IMR-90 (cell line): ENCODE data around the gene SERPINE2. TPM values are rescaled to one million over a fixed set of nuclear protein-coding genes. Genes with fewer than 3 reads are reported as not detected.

Experiments
- ATAC-seq: fragments of 200-7000 bp; cut with Tn5 transposase; 2 replicates; pipeline ENCODE4 v1.9.1; 2020; ENCODE audit warnings: low read depth, mild to moderate bottlenecking, moderate library complexity
- BruUV-seq: library from RNA; stranded (reverse); fragments of 400-500 nt; replicated peaks from 2 replicates; lab custom pipeline; 2021; lab: Mats Ljungman, UMichigan
- CTCF ChIA-PET: fragments of 300-600 bp; formaldehyde crosslinking; extraction: SDS; loops from one replicate; lab custom pipeline; 2021; ENCODE audit warnings: antibody characterized with exemption; lab: Yijun Ruan, JAX
- POLR2A ChIA-PET: fragments of 300-600 bp; sonication (Branson Sonifier 250); formaldehyde crosslinking; loops from one replicate; lab custom pipeline; 2022; ENCODE audit warnings: antibody characterized with exemption; ENCODE audit not compliant: unreplicated experiment; lab: Charles Lee
- DNase-seq: peaks from one replicate; pipeline ENCODE4 v3.0.0; 2013
- H2AFZ ChIP-seq: replicated peaks from 2 replicates; pipeline ENCODE3; 2013; ENCODE audit warnings: low read length, mild to moderate bottlenecking; ENCODE audit not compliant: poor library complexity
- H2AK5ac ChIP-seq: 2 replicates; pipeline ENCODE4 v1.6.1; 2013; ENCODE audit warnings: low read depth, low read length, inconsistent platforms
- H2AK9ac ChIP-seq: replicated peaks from 2 replicates; pipeline ENCODE3; 2013; ENCODE audit warnings: mild to moderate bottlenecking, low read depth, low read length, moderate library complexity; ENCODE audit not compliant: poor library complexity
- H2BK120ac ChIP-seq: 2 replicates; pipeline ENCODE4 v1.6.1; 2013; ENCODE audit warnings: low read depth, low read length, inconsistent platforms
- H2BK15ac ChIP-seq: 3 replicates; pipeline ENCODE4 v1.6.1; 2013; ENCODE audit warnings: low read depth, low read length, inconsistent platforms
- H2BK20ac ChIP-seq: 2 replicates; pipeline ENCODE4 v1.6.1; 2013; ENCODE audit warnings: low read depth, mild to moderate bottlenecking, inconsistent platforms, low read length, moderate library complexity
- H2BK5ac ChIP-seq: 2 replicates; pipeline ENCODE4 v1.6.1; 2013; ENCODE audit warnings: mild to moderate bottlenecking, low read depth, low read length, inconsistent platforms; ENCODE audit not compliant: poor library complexity, severe bottlenecking
- H3K14ac ChIP-seq: replicated peaks from 2 replicates; pipeline ENCODE4 v1.6.1; 2013; ENCODE audit warnings: low read depth, low read length, inconsistent platforms
- H3K18ac ChIP-seq: 2 replicates; pipeline ENCODE4 v1.6.1; 2013; ENCODE audit warnings: low read depth, low read length, control low read depth
- H3K23ac ChIP-seq: 2 replicates; pipeline ENCODE4 v1.6.1; 2013; ENCODE audit warnings: low read depth, low read length, inconsistent platforms
- H3K27ac ChIP-seq: 2 replicates; pipeline ENCODE4 v1.5.1; 2013; ENCODE audit warnings: mild to moderate bottlenecking, control low read depth, low read length; ENCODE audit not compliant: insufficient read depth
- H3K27me3 ChIP-seq: 2 replicates; pipeline ENCODE4 v1.6.1; 2013; ENCODE audit warnings: low read length; ENCODE audit not compliant: control insufficient read depth, insufficient read depth
- H3K36me3 ChIP-seq: 2 replicates; pipeline ENCODE4 v1.6.1; 2013; ENCODE audit warnings: low read length, mixed read lengths; ENCODE audit not compliant: control insufficient read depth, insufficient read depth
- H3K4ac ChIP-seq: 2 replicates; pipeline ENCODE4 v1.6.1; 2013; ENCODE audit warnings: low read depth, low read length, inconsistent platforms
- H3K4me1 ChIP-seq: 2 replicates; pipeline ENCODE4 v1.6.1; 2013; ENCODE audit warnings: low read length, mixed read lengths; ENCODE audit not compliant: control insufficient read depth, insufficient read depth
- H3K4me2 ChIP-seq: 2 replicates; pipeline ENCODE4 v1.6.1; 2013; ENCODE audit warnings: low read depth, mild to moderate bottlenecking, control low read depth, low read length, moderate library complexity
- H3K4me3 ChIP-seq: 2 replicates; pipeline ENCODE4 v1.5.1; 2013; ENCODE audit warnings: low read depth, mild to moderate bottlenecking, control low read depth, low read length, moderate library complexity; ENCODE audit not compliant: insufficient read depth
- H3K56ac ChIP-seq: 2 replicates; pipeline ENCODE4 v1.6.1; 2013; ENCODE audit warnings: low read length, inconsistent platforms; ENCODE audit not compliant: insufficient read depth; ENCODE audit errors: extremely low read depth
- H3K79me1 ChIP-seq, 2 experiments: 2 replicates each; pipeline ENCODE4 v1.6.1; 2013; ENCODE audit warnings: low read length in 2 of 2, inconsistent platforms in 1 of 2, low read depth in 1 of 2
- H3K9ac ChIP-seq: 2 replicates; pipeline ENCODE4 v1.6.1; 2013; ENCODE audit warnings: low read depth, low read length, control low read depth
- H3K9me1 ChIP-seq: 2 replicates; pipeline ENCODE4 v1.6.1; 2013; ENCODE audit warnings: low read length, inconsistent platforms; ENCODE audit not compliant: insufficient read depth
- H3K9me3 ChIP-seq: 2 replicates; pipeline ENCODE4 v1.6.1; 2013; ENCODE audit warnings: low read length; ENCODE audit not compliant: control insufficient read depth, insufficient read depth
- H4K20me1 ChIP-seq: 2 replicates; pipeline ENCODE4 v1.6.1; 2013; ENCODE audit warnings: low read length, inconsistent platforms; ENCODE audit not compliant: insufficient read depth
- H4K5ac ChIP-seq: 2 replicates; pipeline ENCODE4 v1.6.1; 2013; ENCODE audit warnings: mild to moderate bottlenecking, low read depth, low read length, control low read depth
- H4K8ac ChIP-seq, 2 experiments: 2 replicates each; pipeline ENCODE4 v1.6.1; 2013; ENCODE audit warnings: low read depth in 2 of 2, low read length in 2 of 2, control low read depth in 1 of 2, inconsistent platforms in 1 of 2
- H4K91ac ChIP-seq: 2 replicates; pipeline ENCODE4 v1.6.1; 2013; ENCODE audit warnings: low read depth, low read length, inconsistent platforms; ENCODE audit not compliant: insufficient read depth
- BHLHE40 ChIP-seq: fragments of 150-350 bp; IDR thresholded peaks from 2 replicates; pipeline ENCODE4 v1.6.1; 2016; ENCODE audit warnings: mild to moderate bottlenecking, low read depth, low read length
- CEBPB ChIP-seq: IDR thresholded peaks from 2 replicates; pipeline ENCODE4 v1.6.1; 2012; ENCODE audit warnings: low read depth, low read length, improper control_type of control experiment
- CHD1 ChIP-seq: IDR thresholded peaks from 2 replicates; pipeline ENCODE4 v1.6.1; 2012; ENCODE audit warnings: low read depth, low read length, improper control_type of control experiment
- FOS ChIP-seq: fragments of 150-350 bp; IDR thresholded peaks from 2 replicates; pipeline ENCODE4 v1.6.1; 2016; ENCODE audit warnings: low read depth, low read length
- MAFK ChIP-seq: IDR thresholded peaks from 2 replicates; pipeline ENCODE4 v1.6.1; 2012; ENCODE audit warnings: low read depth, low read length, improper control_type of control experiment
- MAZ ChIP-seq: IDR thresholded peaks from 2 replicates; pipeline ENCODE4 v1.6.1; 2012; ENCODE audit warnings: low read depth, mild to moderate bottlenecking, low read length, improper control_type of control experiment, moderate library complexity, borderline replicate concordance
- MXI1 ChIP-seq: IDR thresholded peaks from 2 replicates; pipeline ENCODE4 v1.6.1; 2012; ENCODE audit warnings: low read depth, mild to moderate bottlenecking, low read length, moderate library complexity, borderline replicate concordance
- NFE2L2 ChIP-seq: fragments of 150-350 bp; IDR thresholded peaks from 2 replicates; pipeline ENCODE4 v1.6.1; 2016; ENCODE audit warnings: low read depth, mild to moderate bottlenecking, low read length
- POLR2A ChIP-seq: IDR thresholded peaks from 2 replicates; pipeline ENCODE4 v1.6.1; 2012; ENCODE audit warnings: mild to moderate bottlenecking, low read depth, low read length
- RAD21 ChIP-seq: IDR thresholded peaks from 2 replicates; pipeline ENCODE4 v1.6.1; 2012; ENCODE audit warnings: low read length, improper control_type of control experiment
- RCOR1 ChIP-seq: IDR thresholded peaks from 2 replicates; pipeline ENCODE4 v1.6.1; 2012; ENCODE audit warnings: mild to moderate bottlenecking, low read length, improper control_type of control experiment; ENCODE audit not compliant: insufficient replicate concordance
- RFX5 ChIP-seq: IDR thresholded peaks from 2 replicates; pipeline ENCODE4 v1.8.0; 2012; ENCODE audit warnings: low read depth, mild to moderate bottlenecking, low read length, moderate library complexity
- SMC3 ChIP-seq: fragments of 150-350 bp; IDR thresholded peaks from 2 replicates; pipeline ENCODE4 v1.6.1; 2016; ENCODE audit warnings: low read depth, mild to moderate bottlenecking, antibody characterized with exemption, low read length, moderate library complexity
- WGBS, 2 experiments: methylation state at CpG; one replicate each; pipeline versions ENCODE4 v1.1.5 to v1.1.7; 2013; ENCODE audit warnings: missing lambda C conversion rate in 2 of 2; ENCODE audit not compliant: insufficient read length in 1 of 2; ENCODE audit errors: extremely low coverage in 2 of 2; 5-methylcytosine and 5-hydroxymethylcytosine counted together
- dilution Hi-C: fragments of 300-500 bp; cut with HindIII; formaldehyde crosslinking; loops from one replicate; pipeline ENCODE4 v1.14.3; 2018; ENCODE audit warnings: low sequenced_read_pairs; ENCODE audit not compliant: unreplicated experiment
- in situ Hi-C: fragments of 300-500 bp; cut with MboI; formaldehyde crosslinking; loops from 3 replicates; pipeline ENCODE4 v1.14.3; 2019; ENCODE audit warnings: low sequenced_read_pairs, inconsistent platforms, mixed read lengths
- intact Hi-C: fragments of 100-400 bp; cut with micrococcal nuclease; formaldehyde crosslinking; loops from 2 replicates; pipeline ENCODE4 v1.10.0; 2022
- polyA plus RNA-seq, 3 experiments: library from polyadenylated mRNA; depleted of rRNA; stranded (reverse); fragments of >200 nt; gene quantifications; 2 replicates each; pipeline ENCODE4 v1.2.3, GENCODE V29; 2012; ENCODE audit warnings: low replicate concordance in 1 of 3
- total RNA-seq: library from RNA; depleted of rRNA; stranded (reverse); fragments of >200 nt; gene quantifications from 2 replicates; pipeline ENCODE4 v1.2.3, GENCODE V29; 2012
- TF ChIP-seq, protein P1 (sequence below): fragments of 150-350 bp; IDR thresholded peaks from 2 replicates; pipeline ENCODE4 v1.6.1; 2017; ENCODE audit warnings: mild to moderate bottlenecking, antibody characterized with exemption, low read length, low read depth
- TF ChIP-seq, protein P2 (sequence below): conservative IDR thresholded peaks from 2 replicates; pipeline ENCODE4 v1.5.1; 2012; ENCODE audit warnings: mild to moderate bottlenecking, low read depth, low read length, improper control_type of control experiment
- TF ChIP-seq, protein P3 (sequence below): fragments of 150-350 bp; IDR thresholded peaks from 2 replicates; pipeline ENCODE4 v1.6.1; 2016; ENCODE audit warnings: low read depth, mild to moderate bottlenecking, low read length, moderate library complexity, borderline replicate concordance

Gene SERPINE2
- total and polyA plus RNA-seq, 2 of the 4 experiments (the other 2 are of a cell fraction), result 24.0 to 62.7 TPM

DNA sequence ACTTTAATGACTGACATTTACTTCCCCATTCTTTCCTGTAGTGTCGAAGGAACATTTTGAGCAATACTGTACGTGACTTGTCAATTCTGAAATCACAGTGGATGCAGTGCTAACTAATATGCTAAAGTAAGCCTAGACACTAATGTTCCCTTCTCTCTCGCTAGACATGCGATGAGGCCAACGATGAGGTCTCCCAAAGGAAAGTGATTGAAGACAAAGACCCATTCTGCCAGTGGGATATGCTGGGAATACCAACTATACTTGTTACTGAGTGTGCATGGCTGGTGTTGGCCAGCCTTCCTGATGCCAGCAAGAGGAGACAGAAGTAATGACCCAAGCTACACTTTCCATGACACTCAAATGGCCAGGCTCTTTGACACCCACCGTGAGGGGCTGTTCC, 2.5 kb upstream of the SERPINE2 start:
- CTCF ChIA-PET, result no interaction called here
- TF ChIP-seq, protein P1, sequence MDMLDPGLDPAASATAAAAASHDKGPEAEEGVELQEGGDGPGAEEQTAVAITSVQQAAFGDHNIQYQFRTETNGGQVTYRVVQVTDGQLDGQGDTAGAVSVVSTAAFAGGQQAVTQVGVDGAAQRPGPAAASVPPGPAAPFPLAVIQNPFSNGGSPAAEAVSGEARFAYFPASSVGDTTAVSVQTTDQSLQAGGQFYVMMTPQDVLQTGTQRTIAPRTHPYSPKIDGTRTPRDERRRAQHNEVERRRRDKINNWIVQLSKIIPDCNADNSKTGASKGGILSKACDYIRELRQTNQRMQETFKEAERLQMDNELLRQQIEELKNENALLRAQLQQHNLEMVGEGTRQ, result no peak
- TF ChIP-seq RCOR1 (no peak), MXI1 (no peak), MAFK (no peak), MAZ (no peak), POLR2A (no peak), SMC3 (no peak), CHD1 (no peak), BHLHE40 (no peak), FOS (no peak), RAD21 (no peak), RFX5 (no peak), NFE2L2 (no peak), CEBPB (no peak)
- TF ChIP-seq, protein P2, sequence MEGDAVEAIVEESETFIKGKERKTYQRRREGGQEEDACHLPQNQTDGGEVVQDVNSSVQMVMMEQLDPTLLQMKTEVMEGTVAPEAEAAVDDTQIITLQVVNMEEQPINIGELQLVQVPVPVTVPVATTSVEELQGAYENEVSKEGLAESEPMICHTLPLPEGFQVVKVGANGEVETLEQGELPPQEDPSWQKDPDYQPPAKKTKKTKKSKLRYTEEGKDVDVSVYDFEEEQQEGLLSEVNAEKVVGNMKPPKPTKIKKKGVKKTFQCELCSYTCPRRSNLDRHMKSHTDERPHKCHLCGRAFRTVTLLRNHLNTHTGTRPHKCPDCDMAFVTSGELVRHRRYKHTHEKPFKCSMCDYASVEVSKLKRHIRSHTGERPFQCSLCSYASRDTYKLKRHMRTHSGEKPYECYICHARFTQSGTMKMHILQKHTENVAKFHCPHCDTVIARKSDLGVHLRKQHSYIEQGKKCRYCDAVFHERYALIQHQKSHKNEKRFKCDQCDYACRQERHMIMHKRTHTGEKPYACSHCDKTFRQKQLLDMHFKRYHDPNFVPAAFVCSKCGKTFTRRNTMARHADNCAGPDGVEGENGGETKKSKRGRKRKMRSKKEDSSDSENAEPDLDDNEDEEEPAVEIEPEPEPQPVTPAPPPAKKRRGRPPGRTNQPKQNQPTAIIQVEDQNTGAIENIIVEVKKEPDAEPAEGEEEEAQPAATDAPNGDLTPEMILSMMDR, result no peak
- TF ChIP-seq, protein P3, sequence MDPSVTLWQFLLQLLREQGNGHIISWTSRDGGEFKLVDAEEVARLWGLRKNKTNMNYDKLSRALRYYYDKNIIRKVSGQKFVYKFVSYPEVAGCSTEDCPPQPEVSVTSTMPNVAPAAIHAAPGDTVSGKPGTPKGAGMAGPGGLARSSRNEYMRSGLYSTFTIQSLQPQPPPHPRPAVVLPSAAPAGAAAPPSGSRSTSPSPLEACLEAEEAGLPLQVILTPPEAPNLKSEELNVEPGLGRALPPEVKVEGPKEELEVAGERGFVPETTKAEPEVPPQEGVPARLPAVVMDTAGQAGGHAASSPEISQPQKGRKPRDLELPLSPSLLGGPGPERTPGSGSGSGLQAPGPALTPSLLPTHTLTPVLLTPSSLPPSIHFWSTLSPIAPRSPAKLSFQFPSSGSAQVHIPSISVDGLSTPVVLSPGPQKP, result no peak

More for the DNA sequence above, 2.5 kb upstream of the SERPINE2 start:
- H2BK5ac ChIP-seq, result no peak overlapping the region
- WGBS, 2 experiments, result 92% methylated on average over 2 of the region's 6 CpGs; no CpG with 5 or more reads in 1 of the 2 experiments
- H2AFZ ChIP-seq, result no peak overlapping the region
- no peak for ATAC-seq
- no peak for DNase-seq
- H3K4ac ChIP-seq, result no peak overlapping the region
- peaks cover 0 to 13% of the 10 kb centered on the region in 2 experiments; a peak in 2 of 4 replicates for H3K79me1 ChIP-seq
- H3K27me3 ChIP-seq, result peaks cover 15% of the 10 kb centered on the region
- H3K9me3 ChIP-seq, result no peaks in the 10 kb centered on the region
- no peak overlapping the region for H4K91ac ChIP-seq
- H3K56ac ChIP-seq, result no peak overlapping the region
- no peak overlapping the region for H3K27ac ChIP-seq
- H2AK9ac ChIP-seq, result no peak overlapping the region
- in situ Hi-C loops, result no loop called here
- H3K4me3 ChIP-seq, result no peak overlapping the region
- H3K23ac ChIP-seq, result no peak overlapping the region
- H3K18ac ChIP-seq, result no peak overlapping the region
- H2AK5ac ChIP-seq, result no peak overlapping the region; the same call in 1 of the 2 replicates
- BruUV-seq, result no TSS peak
- no peak overlapping the region for H2BK15ac ChIP-seq
- H3K4me1 ChIP-seq, result peaks cover 15% of the 10 kb centered on the region
- H3K14ac ChIP-seq, result no peak overlapping the region
- dilution Hi-C loops, result no loop called here
- H3K9me1 ChIP-seq, result peaks cover 4% of the 10 kb centered on the region
- no peak overlapping the region for H4K8ac ChIP-seq
- no peak overlapping the region for H2BK20ac ChIP-seq
- POLR2A ChIA-PET, result no interaction called here
- H3K4me2 ChIP-seq, result peak overlapping the region; percentile 25; the same call in 1 of the 2 replicates
- no peak overlapping the region for H3K9ac ChIP-seq
- no peak overlapping the region for H4K5ac ChIP-seq
- no peaks in the 10 kb centered on the region; the same call in 1 of the 2 replicates for H4K20me1 ChIP-seq
- intact Hi-C loops, result no loop called here
- H2BK120ac ChIP-seq, result no peak overlapping the region
- no peaks in the 10 kb centered on the region for H3K36me3 ChIP-seq
